Measurements from ENCODE around the gene SLC27A4.

SLC27A4 gene

GRCh38 chr9:128362774-128363173 is 22.4 kb downstream of the SLC27A4 start:
- H3K27ac Mint-ChIP-seq, result no peak overlapping the region
- peaks cover 0 to 3% of the 10 kb centered on the region in 2 donors for H3K36me3 Mint-ChIP-seq
- H3K4me3 Mint-ChIP-seq, result no peak overlapping the region
- DNase-seq, result no peak
- H3K9me3 Mint-ChIP-seq, result no peaks in the 10 kb centered on the region
- no peaks in the 10 kb centered on the region for H3K27me3 Mint-ChIP-seq
- ATAC-seq (replicated peaks), result no peak
- peaks cover 10 to 25% of the 10 kb centered on the region in 2 donors for H3K4me1 Mint-ChIP-seq

GRCh38 chr9:128365525-128365924 is 25.2 kb downstream of the SLC27A4 start:
- ATAC-seq (replicated peaks), result no peak
- no peak for DNase-seq
- no peaks in the 10 kb centered on the region for H3K9me3 Mint-ChIP-seq
- no peak overlapping the region for H3K27ac Mint-ChIP-seq
- peaks cover 15 to 31% of the 10 kb centered on the region in 2 donors for H3K4me1 Mint-ChIP-seq
- H3K36me3 Mint-ChIP-seq, result peaks cover 0 to 3% of the 10 kb centered on the region in 2 donors
- peak overlapping the region in 1 of 2 donors; percentile 25 for H3K4me3 Mint-ChIP-seq
- H3K27me3 Mint-ChIP-seq, result no peaks in the 10 kb centered on the region

- Mint-ChIP-seq H3K4me1 (peaks cover 20 to 42% of the 10 kb centered on the region in 2 donors), H3K4me3 (no peak overlapping the region), H3K27me3 (no peaks in the 10 kb centered on the region), H3K9me3 (no peaks in the 10 kb centered on the region), H3K36me3 (peaks cover 9 to 11% of the 10 kb centered on the region in 2 donors), H3K27ac (no peak overlapping the region)
- DNase-seq (no peak), ATAC-seq (replicated peaks) (no peak)
Observed at GRCh38 chr9:128369024-128369706, 28.8 kb downstream of the SLC27A4 start.

GRCh38 chr9:128370367-128370751 is 30.0 kb downstream of the SLC27A4 start:
- H3K9me3 Mint-ChIP-seq, result no peaks in the 10 kb centered on the region
- peaks cover 20 to 42% of the 10 kb centered on the region in 2 donors for H3K4me1 Mint-ChIP-seq
- H3K4me3 Mint-ChIP-seq, result peak overlapping the region; percentile 91 to 98

GRCh38 chr9:128370752-128371629 is 30.7 kb downstream of the SLC27A4 start, which contains the start of gene URM1:
Gene URM1 (plus strand): TSS chr9:128371374. CDS start chr9:128371381, 7 bp downstream.
- ATAC-seq (replicated peaks) (peak; percentile 96 to 97), DNase-seq (peak; percentile 94)
- no peaks in the 10 kb centered on the region for H3K27me3 Mint-ChIP-seq
- H3K4me3 Mint-ChIP-seq, result peak within 1 kb of the TSS; percentile 91 to 98
- H3K4me1 Mint-ChIP-seq, result peaks cover 20 to 40% of the 10 kb centered on the region in 2 donors
- H3K36me3 Mint-ChIP-seq, result peaks cover 13 to 14% of the 10 kb centered on the region in 2 donors
- peak within 1 kb of the TSS; percentile 97 for H3K27ac Mint-ChIP-seq
- H3K9me3 Mint-ChIP-seq, result no peaks in the 10 kb centered on the region

More at GRCh38 chr9:128370367-128370751, 30.0 kb downstream of the SLC27A4 start:
- peak overlapping the region; percentile 97 for H3K27ac Mint-ChIP-seq
- H3K27me3 Mint-ChIP-seq, result no peaks in the 10 kb centered on the region
- no peak for ATAC-seq (replicated peaks)
- H3K36me3 Mint-ChIP-seq, result peaks cover 9 to 11% of the 10 kb centered on the region in 2 donors
- DNase-seq, result no peak

- H3K27ac Mint-ChIP-seq, result peak overlapping the region; percentile 97
- peaks cover 13 to 14% of the 10 kb centered on the region in 2 donors for H3K36me3 Mint-ChIP-seq
- H3K4me1 Mint-ChIP-seq, result peaks cover 20 to 40% of the 10 kb centered on the region in 2 donors
- no peaks in the 10 kb centered on the region for H3K9me3 Mint-ChIP-seq
- ATAC-seq (replicated peaks) (no peak), DNase-seq (no peak)
- H3K27me3 Mint-ChIP-seq, result no peaks in the 10 kb centered on the region
- peak overlapping the region; percentile 91 to 98 for H3K4me3 Mint-ChIP-seq
Observed at GRCh38 chr9:128371630-128372117, 31.3 kb downstream of the SLC27A4 start.

GRCh38 chr9:128372188-128372641 is 31.9 kb downstream of the SLC27A4 start:
- DNase-seq, result no peak
- peaks cover 13 to 18% of the 10 kb centered on the region in 2 donors for H3K36me3 Mint-ChIP-seq

GRCh38 chr9:128372784-128373183 is 32.5 kb downstream of the SLC27A4 start:
- no peaks in the 10 kb centered on the region for H3K27me3 Mint-ChIP-seq
- H3K9me3 Mint-ChIP-seq, result no peaks in the 10 kb centered on the region
- DNase-seq, result no peak
- H3K4me3 Mint-ChIP-seq, result peak overlapping the region; percentile 91 to 98
- peaks cover 13 to 18% of the 10 kb centered on the region in 2 donors for H3K36me3 Mint-ChIP-seq
- peaks cover 20 to 40% of the 10 kb centered on the region in 2 donors for H3K4me1 Mint-ChIP-seq
- no peak for ATAC-seq (replicated peaks)
- H3K27ac Mint-ChIP-seq, result no peak overlapping the region

More at GRCh38 chr9:128372188-128372641, 31.9 kb downstream of the SLC27A4 start:
- Mint-ChIP-seq H3K4me3 (peak overlapping the region; percentile 91 to 98), H3K9me3 (no peaks in the 10 kb centered on the region), H3K4me1 (peaks cover 20 to 40% of the 10 kb centered on the region in 2 donors), H3K27me3 (no peaks in the 10 kb centered on the region), H3K27ac (peak overlapping the region; percentile 20)
- no peak for ATAC-seq (replicated peaks)

- no peak for ATAC-seq (replicated peaks)
- no peak for DNase-seq
- Mint-ChIP-seq H3K27ac (no peak overlapping the region), H3K36me3 (peaks cover 21 to 27% of the 10 kb centered on the region in 2 donors), H3K4me3 (no peak overlapping the region), H3K9me3 (no peaks in the 10 kb centered on the region), H3K4me1 (peaks cover 20 to 40% of the 10 kb centered on the region in 2 donors), H3K27me3 (no peaks in the 10 kb centered on the region)
Observed at GRCh38 chr9:128374221-128374675, 33.9 kb downstream of the SLC27A4 start.

GRCh38 chr9:128375865-128376264 is 35.5 kb downstream of the SLC27A4 start:
- Mint-ChIP-seq H3K9me3 (no peaks in the 10 kb centered on the region), H3K4me3 (no peak overlapping the region), H3K27me3 (no peaks in the 10 kb centered on the region), H3K36me3 (peaks cover 26 to 32% of the 10 kb centered on the region in 2 donors), H3K27ac (no peak overlapping the region), H3K4me1 (peaks cover 13 to 32% of the 10 kb centered on the region in 2 donors)
- DNase-seq, result no peak
- no peak for ATAC-seq (replicated peaks)

GRCh38 chr9:128382261-128382660 is 41.9 kb downstream of the SLC27A4 start:
- H3K36me3 Mint-ChIP-seq, result peaks cover 24 to 49% of the 10 kb centered on the region in 2 donors
- no peak overlapping the region for H3K4me3 Mint-ChIP-seq
- H3K27ac Mint-ChIP-seq, result no peak overlapping the region
- no peak for DNase-seq
- H3K9me3 Mint-ChIP-seq, result no peaks in the 10 kb centered on the region
- no peak for ATAC-seq (replicated peaks)
- H3K27me3 Mint-ChIP-seq, result no peaks in the 10 kb centered on the region
- no peaks in the 10 kb centered on the region for H3K4me1 Mint-ChIP-seq

GRCh38 chr9:128383007-128383753 is 42.9 kb downstream of the SLC27A4 start:
- no peak overlapping the region for H3K27ac Mint-ChIP-seq
- H3K36me3 Mint-ChIP-seq, result peaks cover 30 to 45% of the 10 kb centered on the region in 2 donors
- DNase-seq (no peak), ATAC-seq (replicated peaks) (no peak)
- no peak overlapping the region for H3K4me3 Mint-ChIP-seq
- H3K27me3 Mint-ChIP-seq, result no peaks in the 10 kb centered on the region
- H3K4me1 Mint-ChIP-seq, result no peaks in the 10 kb centered on the region
- H3K9me3 Mint-ChIP-seq, result no peaks in the 10 kb centered on the region

GRCh38 chr9:128383791-128384190 is 43.5 kb downstream of the SLC27A4 start:
- Mint-ChIP-seq H3K27me3 (no peaks in the 10 kb centered on the region), H3K9me3 (no peaks in the 10 kb centered on the region), H3K36me3 (peaks cover 27 to 44% of the 10 kb centered on the region in 2 donors), H3K27ac (no peak overlapping the region), H3K4me3 (no peak overlapping the region), H3K4me1 (no peaks in the 10 kb centered on the region)
- ATAC-seq (replicated peaks) (no peak), DNase-seq (no peak)

All from stimulated activated naive B cell treated with anti-CD40 and anti-IgM and Interleukin-4, amounts not matched to agents 10 μg/mL and 1 μg/mL and 100 μg/mL, for 72 hours (primary cell).